Measurements from ENCODE around the gene BAIAP3. TPM values are rescaled to one million over a fixed set of nuclear protein-coding genes. Genes with fewer than 3 reads are reported as not detected.

Gene BAIAP3
- total and polyA plus RNA-seq, 2 of the 4 experiments (the other 2 are of a cell fraction), result 0.36 to 0.65 TPM

GRCh38 chr16:1347962-1348361 lies 14.5 kb downstream of the BAIAP3 start:
- DNase-seq (no peak), ATAC-seq (ENCODE audit: low read depth) (no peak)
- Histone ChIP-seq H3K9ac (ENCODE audit: low read depth, low read length) (no peak overlapping the region), H2BK15ac (ENCODE audit: low read depth, low read length) (no peak overlapping the region), H4K91ac (ENCODE audit: insufficient read depth, low read depth, low read length) (no peak overlapping the region), H3K56ac (ENCODE audit: extremely low read depth, insufficient read depth, low read length) (no peak overlapping the region), H3K4me3 (ENCODE audit: insufficient read depth, low read depth, low read length) (no peak overlapping the region), H3K4me2 (ENCODE audit: low read depth, low read length) (no peak overlapping the region), H3K27me3 (ENCODE audit: control insufficient read depth, insufficient read depth, low read length) (no peaks in the 10 kb centered on the region), H2AFZ (replicated peaks; ENCODE audit: low read length, poor library complexity) (no peak overlapping the region), H3K36me3 (ENCODE audit: control insufficient read depth, insufficient read depth, low read length) (peaks cover 25% of the 10 kb centered on the region), H4K8ac (ENCODE audit: low read depth in 2 of 2, low read length in 2 of 2) (no peak overlapping the region), H3K18ac (ENCODE audit: low read depth, low read length) (no peak overlapping the region), H2AK5ac (ENCODE audit: low read depth, low read length) (no peak overlapping the region), H2BK120ac (ENCODE audit: low read depth, low read length) (no peak overlapping the region), H3K14ac (replicated peaks; ENCODE audit: low read depth, low read length) (no peak overlapping the region), H3K79me1 (ENCODE audit: low read depth in 1 of 2, low read length in 2 of 2) (peaks cover 13 to 35% of the 10 kb centered on the region in 2 experiments; a peak in 3 of 4 replicates), H2BK5ac (ENCODE audit: low read depth, low read length, poor library complexity, severe bottlenecking) (no peak overlapping the region), H2AK9ac (replicated peaks; ENCODE audit: low read depth, low read length, poor library complexity) (no peak overlapping the region), H3K23ac (ENCODE audit: low read depth, low read length) (no peak overlapping the region), H3K27ac (ENCODE audit: insufficient read depth, low read length) (no peak overlapping the region), H3K9me3 (ENCODE audit: control insufficient read depth, insufficient read depth, low read length) (no peaks in the 10 kb centered on the region), H3K4ac (ENCODE audit: low read depth, low read length) (no peak overlapping the region), H2BK20ac (ENCODE audit: low read depth, low read length) (no peak overlapping the region), H3K4me1 (ENCODE audit: control insufficient read depth, insufficient read depth, low read length) (peaks cover 9% of the 10 kb centered on the region), H3K9me1 (ENCODE audit: insufficient read depth, low read length) (no peaks in the 10 kb centered on the region), H4K5ac (ENCODE audit: low read depth, low read length) (no peak overlapping the region), H4K20me1 (ENCODE audit: insufficient read depth, low read length) (peaks cover 4% of the 10 kb centered on the region; the same call in 1 of the 2 replicates)
- BruUV-seq (replicated peaks), result no TSS peak
- WGBS, 2 experiments (ENCODE audit: extremely low coverage in 2 of 2, insufficient read length in 1 of 2), result 90% methylated on average over 20 of the region's 29 CpGs; no CpG with 5 or more reads in 1 of the 2 experiments
- no peak for TF ChIP-seq CTCF (conservative IDR thresholded peaks at IDR 0.05; ENCODE audit: low read depth, low read length)
- in situ Hi-C loops (cut with MboI; ENCODE audit: low sequenced_read_pairs) (no loop called here), dilution Hi-C loops (cut with HindIII; ENCODE audit: low sequenced_read_pairs, unreplicated experiment) (no loop called here), intact Hi-C loops (cut with micrococcal nuclease) (no loop called here)
- POLR2A ChIA-PET (ENCODE audit: unreplicated experiment), result no interaction called here
- CTCF ChIA-PET, result no interaction called here

Data from IMR-90 (cell line).